Measurements from ENCODE around the gene SCYGR7.

DNA sequence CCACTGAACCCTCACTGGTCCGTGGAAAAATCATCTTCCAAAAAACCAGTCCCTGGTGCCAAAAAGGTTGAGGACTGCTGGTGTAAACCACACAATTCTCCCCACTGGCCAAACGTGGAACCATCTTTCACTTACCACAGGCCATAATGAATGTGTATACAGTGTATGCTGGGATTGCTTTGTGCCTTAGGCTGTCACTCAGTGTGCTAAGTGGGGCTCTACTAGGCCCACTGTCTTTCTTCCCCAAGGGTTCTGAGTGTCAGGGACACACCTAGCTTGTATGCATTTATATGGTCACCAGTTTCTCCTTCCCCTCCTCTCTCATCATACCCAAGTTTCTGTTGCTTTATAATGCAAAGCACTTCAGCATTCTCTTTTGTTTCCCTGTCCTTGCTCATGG is 44.8 kb downstream of the SCYGR7 start:
- TF ChIP-seq CSRNP3 (CRISPR knock-in tag; IDR thresholded peaks at IDR 0.05), result no peak
- no peak for TF ChIP-seq BACH2 (CRISPR knock-in tag; IDR thresholded peaks at IDR 0.05; ENCODE audit: borderline replicate concordance)
- TF ChIP-seq, protein P1, sequence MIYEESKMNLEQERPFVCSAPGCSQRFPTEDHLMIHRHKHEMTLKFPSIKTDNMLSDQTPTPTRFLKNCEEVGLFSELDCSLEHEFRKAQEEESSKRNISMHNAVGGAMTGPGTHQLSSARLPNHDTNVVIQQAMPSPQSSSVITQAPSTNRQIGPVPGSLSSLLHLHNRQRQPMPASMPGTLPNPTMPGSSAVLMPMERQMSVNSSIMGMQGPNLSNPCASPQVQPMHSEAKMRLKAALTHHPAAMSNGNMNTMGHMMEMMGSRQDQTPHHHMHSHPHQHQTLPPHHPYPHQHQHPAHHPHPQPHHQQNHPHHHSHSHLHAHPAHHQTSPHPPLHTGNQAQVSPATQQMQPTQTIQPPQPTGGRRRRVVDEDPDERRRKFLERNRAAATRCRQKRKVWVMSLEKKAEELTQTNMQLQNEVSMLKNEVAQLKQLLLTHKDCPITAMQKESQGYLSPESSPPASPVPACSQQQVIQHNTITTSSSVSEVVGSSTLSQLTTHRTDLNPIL (CRISPR knock-in tag; IDR thresholded peaks at IDR 0.05; ENCODE audit: low read depth), result no peak
- TF ChIP-seq, protein P2, sequence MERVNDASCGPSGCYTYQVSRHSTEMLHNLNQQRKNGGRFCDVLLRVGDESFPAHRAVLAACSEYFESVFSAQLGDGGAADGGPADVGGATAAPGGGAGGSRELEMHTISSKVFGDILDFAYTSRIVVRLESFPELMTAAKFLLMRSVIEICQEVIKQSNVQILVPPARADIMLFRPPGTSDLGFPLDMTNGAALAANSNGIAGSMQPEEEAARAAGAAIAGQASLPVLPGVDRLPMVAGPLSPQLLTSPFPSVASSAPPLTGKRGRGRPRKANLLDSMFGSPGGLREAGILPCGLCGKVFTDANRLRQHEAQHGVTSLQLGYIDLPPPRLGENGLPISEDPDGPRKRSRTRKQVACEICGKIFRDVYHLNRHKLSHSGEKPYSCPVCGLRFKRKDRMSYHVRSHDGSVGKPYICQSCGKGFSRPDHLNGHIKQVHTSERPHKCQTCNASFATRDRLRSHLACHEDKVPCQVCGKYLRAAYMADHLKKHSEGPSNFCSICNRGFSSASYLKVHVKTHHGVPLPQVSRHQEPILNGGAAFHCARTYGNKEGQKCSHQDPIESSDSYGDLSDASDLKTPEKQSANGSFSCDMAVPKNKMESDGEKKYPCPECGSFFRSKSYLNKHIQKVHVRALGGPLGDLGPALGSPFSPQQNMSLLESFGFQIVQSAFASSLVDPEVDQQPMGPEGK (CRISPR knock-in tag; IDR thresholded peaks at IDR 0.05; ENCODE audit: borderline replicate concordance), result no peak
- no peak for TF ChIP-seq RARB (CRISPR knock-in tag; IDR thresholded peaks at IDR 0.05)
- TF ChIP-seq ZFP3 (CRISPR knock-in tag; IDR thresholded peaks at IDR 0.05), result no peak
- no peak for TF ChIP-seq ZC3H10 (CRISPR knock-in tag; IDR thresholded peaks at IDR 0.05)
- no peak for TF ChIP-seq PPARA (CRISPR knock-in tag; IDR thresholded peaks at IDR 0.05; ENCODE audit: borderline replicate concordance)
- TF ChIP-seq, protein P3, sequence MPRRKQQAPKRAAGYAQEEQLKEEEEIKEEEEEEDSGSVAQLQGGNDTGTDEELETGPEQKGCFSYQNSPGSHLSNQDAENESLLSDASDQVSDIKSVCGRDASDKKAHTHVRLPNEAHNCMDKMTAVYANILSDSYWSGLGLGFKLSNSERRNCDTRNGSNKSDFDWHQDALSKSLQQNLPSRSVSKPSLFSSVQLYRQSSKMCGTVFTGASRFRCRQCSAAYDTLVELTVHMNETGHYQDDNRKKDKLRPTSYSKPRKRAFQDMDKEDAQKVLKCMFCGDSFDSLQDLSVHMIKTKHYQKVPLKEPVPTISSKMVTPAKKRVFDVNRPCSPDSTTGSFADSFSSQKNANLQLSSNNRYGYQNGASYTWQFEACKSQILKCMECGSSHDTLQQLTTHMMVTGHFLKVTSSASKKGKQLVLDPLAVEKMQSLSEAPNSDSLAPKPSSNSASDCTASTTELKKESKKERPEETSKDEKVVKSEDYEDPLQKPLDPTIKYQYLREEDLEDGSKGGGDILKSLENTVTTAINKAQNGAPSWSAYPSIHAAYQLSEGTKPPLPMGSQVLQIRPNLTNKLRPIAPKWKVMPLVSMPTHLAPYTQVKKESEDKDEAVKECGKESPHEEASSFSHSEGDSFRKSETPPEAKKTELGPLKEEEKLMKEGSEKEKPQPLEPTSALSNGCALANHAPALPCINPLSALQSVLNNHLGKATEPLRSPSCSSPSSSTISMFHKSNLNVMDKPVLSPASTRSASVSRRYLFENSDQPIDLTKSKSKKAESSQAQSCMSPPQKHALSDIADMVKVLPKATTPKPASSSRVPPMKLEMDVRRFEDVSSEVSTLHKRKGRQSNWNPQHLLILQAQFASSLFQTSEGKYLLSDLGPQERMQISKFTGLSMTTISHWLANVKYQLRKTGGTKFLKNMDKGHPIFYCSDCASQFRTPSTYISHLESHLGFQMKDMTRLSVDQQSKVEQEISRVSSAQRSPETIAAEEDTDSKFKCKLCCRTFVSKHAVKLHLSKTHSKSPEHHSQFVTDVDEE (CRISPR knock-in tag; IDR thresholded peaks at IDR 0.05), result no peak
- no peak for TF ChIP-seq CSDC2 (CRISPR knock-in tag; IDR thresholded peaks at IDR 0.05)
- no peak for TF ChIP-seq ISL1 (CRISPR knock-in tag; IDR thresholded peaks at IDR 0.05)
- TF ChIP-seq ZNF70 (CRISPR knock-in tag; IDR thresholded peaks at IDR 0.05), result no peak
- TF ChIP-seq TOX (CRISPR knock-in tag; IDR thresholded peaks at IDR 0.05; ENCODE audit: borderline replicate concordance), result no peak

All from SK-N-SH treated with all-trans-retinoic acid at 6 μM for 48 hours (cell line).